Endothelial cell (in vitro differentiated cells): ENCODE data around the gene FAM78B. TPM values are rescaled to one million over a fixed set of nuclear protein-coding genes. Genes with fewer than 3 reads are reported as not detected.

Source experiments
- DNase-seq: peaks from one replicate; pipeline ENCODE4 v3.0.0; 2021; ENCODE audit warnings: low spot score
- H3K27ac Mint-ChIP-seq: one replicate; pipeline ENCODE4 v1.8.0; 2021; ENCODE audit warnings: mixed read lengths, inconsistent platforms; ENCODE audit not compliant: unreplicated experiment
- H3K27me3 Mint-ChIP-seq: one replicate; pipeline ENCODE4 v1.8.0; 2021; ENCODE audit warnings: mild to moderate bottlenecking, moderate library complexity, mixed read lengths, inconsistent platforms; ENCODE audit not compliant: unreplicated experiment
- H3K36me3 Mint-ChIP-seq: one replicate; pipeline ENCODE4 v1.8.0; 2021; ENCODE audit warnings: mild to moderate bottlenecking, low read depth, mixed read lengths, inconsistent platforms; ENCODE audit not compliant: unreplicated experiment
- H3K4me1 Mint-ChIP-seq: one replicate; pipeline ENCODE4 v1.8.0; 2021; ENCODE audit warnings: mild to moderate bottlenecking, mixed read lengths, inconsistent platforms; ENCODE audit not compliant: unreplicated experiment
- H3K4me3 Mint-ChIP-seq: one replicate; pipeline ENCODE4 v1.8.0; 2021; ENCODE audit warnings: mild to moderate bottlenecking, mixed read lengths, inconsistent platforms; ENCODE audit not compliant: unreplicated experiment
- H3K9me3 Mint-ChIP-seq: one replicate; pipeline ENCODE4 v1.8.0; 2021; ENCODE audit warnings: mixed read lengths, inconsistent platforms; ENCODE audit not compliant: unreplicated experiment
- CTCF ChIP-seq: fragments of 200-600 bp; sonication (generic); IDR thresholded peaks from one replicate; pipeline ENCODE4 v1.5.0; 2021; ENCODE audit warnings: antibody characterized with exemption; ENCODE audit not compliant: unreplicated experiment
- total RNA-seq: library from RNA; stranded (reverse); fragmentation: NEBNext Ultra II Directional; extraction: Animal tissue kit (Norgen Biotek cat#: 25700); gene quantifications from one replicate; pipeline ENCODE4 v1.2.1, GENCODE V29; 2021; ENCODE audit not compliant: unreplicated experiment

FAM78B gene
- total RNA-seq, 1 donor from 2014 or later = 1.3 TPM

- DNase-seq = peak; percentile 37
These were observed 97.4 kb downstream of the FAM78B start for GRCh38 chr1:166069390-166069789.

GRCh38 chr1:166066107-166066506, 100.7 kb downstream of the FAM78B start:
- no peak for TF ChIP-seq CTCF
- no peaks in the 10 kb centered on the region for H3K36me3 Mint-ChIP-seq
- no peak overlapping the region for H3K4me3 Mint-ChIP-seq
- H3K27me3 Mint-ChIP-seq = peaks cover 4% of the 10 kb centered on the region
- no peaks in the 10 kb centered on the region for H3K9me3 Mint-ChIP-seq
- no peak for DNase-seq
- H3K27ac Mint-ChIP-seq = no peak overlapping the region
- no peaks in the 10 kb centered on the region for H3K4me1 Mint-ChIP-seq

More at GRCh38 chr1:166069390-166069789, 97.4 kb downstream of the FAM78B start:
- Mint-ChIP-seq H3K27me3 (peaks cover 2% of the 10 kb centered on the region), H3K27ac (no peak overlapping the region), H3K9me3 (no peaks in the 10 kb centered on the region), H3K4me1 (no peaks in the 10 kb centered on the region), H3K36me3 (no peaks in the 10 kb centered on the region), H3K4me3 (no peak overlapping the region)
- no peak for TF ChIP-seq CTCF

GRCh38 chr1:166064951-166065350, 101.8 kb downstream of the FAM78B start:
- DNase-seq = no peak
- H3K4me3 Mint-ChIP-seq = no peak overlapping the region
- H3K9me3 Mint-ChIP-seq = no peaks in the 10 kb centered on the region
- no peak overlapping the region for H3K27ac Mint-ChIP-seq
- H3K36me3 Mint-ChIP-seq = no peaks in the 10 kb centered on the region
- no peak for TF ChIP-seq CTCF
- H3K4me1 Mint-ChIP-seq = no peaks in the 10 kb centered on the region
- H3K27me3 Mint-ChIP-seq = peaks cover 4% of the 10 kb centered on the region

GRCh38 chr1:166064313-166064926, 102.4 kb downstream of the FAM78B start:
- no peak for TF ChIP-seq CTCF
- no peak for DNase-seq
- peaks cover 4% of the 10 kb centered on the region for H3K27me3 Mint-ChIP-seq
- H3K36me3 Mint-ChIP-seq = no peaks in the 10 kb centered on the region
- H3K27ac Mint-ChIP-seq = no peak overlapping the region
- H3K4me3 Mint-ChIP-seq = no peak overlapping the region
- no peaks in the 10 kb centered on the region for H3K9me3 Mint-ChIP-seq
- no peaks in the 10 kb centered on the region for H3K4me1 Mint-ChIP-seq

- Mint-ChIP-seq H3K36me3 (no peaks in the 10 kb centered on the region), H3K4me1 (no peaks in the 10 kb centered on the region), H3K27me3 (peaks cover 4% of the 10 kb centered on the region), H3K27ac (no peak overlapping the region), H3K9me3 (no peaks in the 10 kb centered on the region), H3K4me3 (no peak overlapping the region)
- TF ChIP-seq CTCF = no peak
- no peak for DNase-seq
These were observed 103.1 kb downstream of the FAM78B start for GRCh38 chr1:166063701-166064100.
